AG10803 (cell line): ENCODE measurements around the gene EXOC3L4.

Experiments used
- DNase-seq: peaks from one replicate; pipeline ENCODE4 v3.0.0; 2010; ENCODE audit warnings: low read depth
- H3K4me3 ChIP-seq: 2 replicates; pipeline ENCODE4 v1.5.1; 2011; ENCODE audit warnings: mild to moderate bottlenecking, low read length, control low read depth
- TF ChIP-seq, protein P1 (sequence below): conservative IDR thresholded peaks from 2 replicates; pipeline ENCODE4 v1.5.1; 2011; ENCODE audit warnings: mild to moderate bottlenecking, low read length, control low read depth, inconsistent platforms

EXOC3L4 gene

DNA sequence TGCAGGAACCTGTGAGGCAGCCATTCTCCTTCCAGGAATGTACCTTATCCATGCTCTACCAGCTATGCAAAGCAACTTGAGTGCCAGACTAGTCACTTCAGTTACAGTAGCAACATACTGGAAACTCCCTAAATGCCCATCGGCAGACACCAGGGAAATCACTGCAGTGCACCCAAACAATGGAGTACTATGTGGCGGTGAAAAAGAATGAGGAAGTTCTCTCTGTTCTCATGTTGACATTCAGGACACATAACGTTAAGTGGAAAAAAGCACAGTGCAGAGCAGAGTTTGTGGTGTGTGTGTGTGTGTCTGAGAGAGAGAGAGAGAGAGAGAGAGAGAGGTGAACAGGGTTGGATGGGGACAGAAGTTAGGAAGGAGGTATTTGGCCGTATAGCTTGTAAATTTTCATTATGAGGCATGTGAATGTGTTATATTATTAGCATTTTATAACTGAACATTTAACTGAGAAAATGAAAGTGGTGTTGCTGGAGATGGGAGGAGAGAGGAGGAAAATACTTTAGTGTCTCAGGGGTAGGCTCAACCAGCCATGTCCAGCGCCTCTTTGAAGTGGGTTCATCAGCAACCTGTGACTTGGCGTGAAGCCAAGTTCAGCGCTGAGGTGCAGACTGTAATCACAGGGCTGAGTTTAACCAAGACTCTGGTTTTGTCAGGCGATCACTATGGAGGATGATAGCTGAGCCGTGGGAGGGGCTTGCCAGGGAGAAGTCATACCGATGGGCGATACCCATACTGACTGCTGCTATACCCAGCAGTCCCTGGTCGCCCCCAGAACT lies 46.0 kb downstream of the EXOC3L4 start:
- H3K4me3 ChIP-seq = no peak overlapping the region
- DNase-seq = no peak
- TF ChIP-seq, protein P1, sequence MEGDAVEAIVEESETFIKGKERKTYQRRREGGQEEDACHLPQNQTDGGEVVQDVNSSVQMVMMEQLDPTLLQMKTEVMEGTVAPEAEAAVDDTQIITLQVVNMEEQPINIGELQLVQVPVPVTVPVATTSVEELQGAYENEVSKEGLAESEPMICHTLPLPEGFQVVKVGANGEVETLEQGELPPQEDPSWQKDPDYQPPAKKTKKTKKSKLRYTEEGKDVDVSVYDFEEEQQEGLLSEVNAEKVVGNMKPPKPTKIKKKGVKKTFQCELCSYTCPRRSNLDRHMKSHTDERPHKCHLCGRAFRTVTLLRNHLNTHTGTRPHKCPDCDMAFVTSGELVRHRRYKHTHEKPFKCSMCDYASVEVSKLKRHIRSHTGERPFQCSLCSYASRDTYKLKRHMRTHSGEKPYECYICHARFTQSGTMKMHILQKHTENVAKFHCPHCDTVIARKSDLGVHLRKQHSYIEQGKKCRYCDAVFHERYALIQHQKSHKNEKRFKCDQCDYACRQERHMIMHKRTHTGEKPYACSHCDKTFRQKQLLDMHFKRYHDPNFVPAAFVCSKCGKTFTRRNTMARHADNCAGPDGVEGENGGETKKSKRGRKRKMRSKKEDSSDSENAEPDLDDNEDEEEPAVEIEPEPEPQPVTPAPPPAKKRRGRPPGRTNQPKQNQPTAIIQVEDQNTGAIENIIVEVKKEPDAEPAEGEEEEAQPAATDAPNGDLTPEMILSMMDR = no peak

DNA sequence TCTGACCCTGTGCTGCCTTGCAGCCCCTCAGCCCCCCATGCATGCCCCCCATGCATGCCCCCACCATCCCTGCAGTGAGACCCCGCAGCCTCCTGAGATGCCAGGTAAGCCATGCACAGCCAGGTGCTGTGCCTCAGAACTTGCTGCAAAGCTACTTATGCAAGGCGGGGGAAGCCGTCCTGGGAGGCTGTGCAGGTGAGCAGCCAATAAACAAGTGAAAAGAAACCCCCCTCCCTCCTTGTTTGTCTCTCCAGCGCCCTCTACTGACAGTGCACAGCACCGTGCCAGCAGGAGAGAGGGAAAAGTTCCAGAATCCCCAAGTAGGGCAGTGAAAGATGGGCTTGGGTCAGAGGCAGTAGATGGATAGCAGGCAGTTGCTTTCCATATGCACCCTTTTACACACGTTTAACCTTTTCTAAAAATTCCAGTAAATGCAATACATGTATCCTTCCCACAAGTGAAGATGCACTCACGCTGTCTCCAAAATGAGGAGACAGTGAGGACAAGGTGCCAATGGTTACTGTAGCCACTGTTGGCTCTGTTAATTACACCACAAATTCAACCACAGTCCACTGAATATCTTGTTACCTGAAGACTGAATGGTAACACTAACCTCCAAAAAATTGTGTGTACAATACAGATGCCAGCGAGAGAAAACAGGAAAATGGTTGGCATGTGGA lies 46.7 kb downstream of the EXOC3L4 start:
- no peak overlapping the region for H3K4me3 ChIP-seq
- DNase-seq = peak; percentile 42
- TF ChIP-seq, protein P1 = peak; percentile 71

DNA sequence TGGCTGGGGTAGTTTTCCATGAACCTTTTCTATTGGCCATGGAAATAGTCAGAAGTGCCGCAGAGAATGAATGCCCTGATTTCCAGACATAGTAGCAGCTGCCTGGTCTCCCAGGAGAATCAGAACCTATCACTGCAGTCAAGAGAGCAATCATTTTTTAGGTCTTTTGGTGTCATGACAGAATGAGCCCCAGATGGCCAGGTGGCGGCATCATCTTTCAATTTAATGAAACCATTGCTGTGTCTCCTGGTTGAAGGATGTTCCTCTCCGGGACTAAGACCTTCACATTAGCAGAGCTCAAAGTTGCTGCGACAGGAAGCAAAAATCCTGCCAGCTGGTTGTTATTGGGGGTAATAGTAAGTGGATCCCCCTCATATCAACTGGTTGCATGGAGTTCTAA lies 47.5 kb downstream of the EXOC3L4 start:
- TF ChIP-seq, protein P1 = no peak
- no peak overlapping the region for H3K4me3 ChIP-seq
- no peak for DNase-seq

DNA sequence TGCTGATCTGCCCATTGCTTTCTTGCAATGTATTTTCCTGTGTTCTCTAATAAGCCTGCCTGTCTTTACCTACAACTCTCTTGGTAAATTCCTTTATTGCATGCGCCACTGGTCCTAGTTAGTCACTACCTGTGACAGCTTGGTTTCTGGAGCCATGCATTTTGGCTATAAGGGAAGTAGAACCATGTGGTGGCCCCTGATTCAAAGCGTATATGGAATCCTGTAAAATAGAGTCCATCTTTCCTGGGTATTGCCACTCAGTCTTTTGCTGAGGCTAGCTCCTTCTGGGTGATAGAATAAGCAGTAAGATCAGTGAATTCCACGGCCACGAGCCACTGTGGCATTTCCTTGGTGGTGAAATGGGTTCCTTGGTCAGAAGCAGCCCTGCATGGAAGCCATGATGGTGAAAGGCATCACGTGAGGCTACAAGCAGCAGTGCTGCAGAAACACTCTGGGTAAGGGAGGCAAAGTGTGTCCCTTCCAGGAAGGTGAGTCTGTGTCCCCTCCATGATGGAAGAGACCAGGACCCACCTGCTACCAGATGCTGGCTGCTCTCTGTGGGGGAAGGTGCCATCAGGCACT lies 48.3 kb downstream of the EXOC3L4 start:
- DNase-seq = peak; percentile 20
- TF ChIP-seq, protein P1 = no peak
- H3K4me3 ChIP-seq = no peak overlapping the region

DNA sequence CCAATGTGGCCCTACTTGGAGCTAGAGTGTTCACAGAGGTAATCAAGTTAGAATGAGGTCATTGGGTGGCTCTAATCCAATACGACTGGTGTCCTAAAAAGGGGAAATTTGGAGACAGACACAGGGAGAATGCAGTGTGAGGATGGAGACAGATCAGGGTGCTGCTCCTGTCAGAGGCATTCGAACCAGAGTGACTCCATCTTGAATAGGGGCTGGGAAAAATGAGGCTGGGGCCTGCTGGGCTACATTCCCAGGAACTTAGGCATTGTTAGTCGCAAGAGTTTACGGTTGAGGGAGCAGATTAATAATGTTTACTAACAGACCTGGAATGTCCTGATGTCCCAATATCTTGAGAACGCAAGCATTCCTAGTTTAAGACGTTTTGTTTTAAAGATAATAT lies 49.0 kb downstream of the EXOC3L4 start:
- DNase-seq = peak; percentile 81
- H3K4me3 ChIP-seq = no peak overlapping the region
- TF ChIP-seq, protein P1 = no peak

DNA sequence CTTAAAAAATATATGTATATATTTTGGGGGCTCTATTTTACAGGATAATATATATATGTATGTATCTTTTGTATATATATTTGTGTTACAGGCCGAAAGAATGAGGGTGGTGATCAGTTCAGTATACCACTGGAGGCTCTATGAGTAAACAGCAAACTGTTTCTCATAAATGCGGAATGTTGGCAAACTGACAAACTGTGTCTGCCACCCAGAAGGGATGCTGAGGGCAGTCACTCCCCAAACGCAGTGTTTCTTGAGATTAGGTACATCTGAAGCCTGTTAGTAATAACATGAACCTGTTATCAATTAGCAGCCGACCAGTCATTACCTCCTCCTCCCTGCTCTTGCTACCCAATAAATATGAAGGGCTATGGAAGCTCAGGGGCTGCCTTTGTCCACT lies 49.6 kb downstream of the EXOC3L4 start:
- H3K4me3 ChIP-seq = no peak overlapping the region
- DNase-seq = peak; percentile 87
- TF ChIP-seq, protein P1 = no peak
